Suppressor macrophage treated with lipopolysaccharide for 1 hour (primary cell): ENCODE results near the gene ADAMTS16.

Experiments used
- DNase-seq, 3 donors: peaks; one replicate each; pipeline ENCODE4 v3.0.0-alpha.2; 2020 to 2022

The ADAMTS16 gene

GRCh38 chr5:5318426-5319190, 178.5 kb downstream of the ADAMTS16 start:
- DNase-seq: no peak

GRCh38 chr5:5320062-5320805, 180.1 kb downstream of the ADAMTS16 start:
- DNase-seq: no peak

- DNase-seq: no peak
Observed at GRCh38 chr5:5321137-5321536, 181.0 kb downstream of the ADAMTS16 start.

GRCh38 chr5:5323551-5323950, 183.4 kb downstream of the ADAMTS16 start:
- DNase-seq: no peak

GRCh38 chr5:5326115-5326758, 186.1 kb downstream of the ADAMTS16 start:
- no peak for DNase-seq

- DNase-seq: no peak
Observed at GRCh38 chr5:5327126-5327525, 187.0 kb downstream of the ADAMTS16 start.

- DNase-seq: no peak
Observed at GRCh38 chr5:5330728-5331452, 190.8 kb downstream of the ADAMTS16 start.

GRCh38 chr5:5331848-5332247, 191.7 kb downstream of the ADAMTS16 start:
- no peak for DNase-seq

GRCh38 chr5:5332287-5332686, 192.2 kb downstream of the ADAMTS16 start:
- DNase-seq: no peak

GRCh38 chr5:5335107-5335506, 195.0 kb downstream of the ADAMTS16 start:
- no peak for DNase-seq

- DNase-seq: no peak
Observed at GRCh38 chr5:5335700-5336264, 195.7 kb downstream of the ADAMTS16 start.

GRCh38 chr5:5339257-5339656, 199.1 kb downstream of the ADAMTS16 start:
- DNase-seq: no peak

- DNase-seq: no peak
Observed at GRCh38 chr5:5340206-5340729, 200.1 kb downstream of the ADAMTS16 start.

- no peak for DNase-seq
Observed at GRCh38 chr5:5341531-5342292, 201.6 kb downstream of the ADAMTS16 start.

GRCh38 chr5:5342784-5343183, 202.7 kb downstream of the ADAMTS16 start:
- DNase-seq: no peak

- no peak for DNase-seq
Observed at GRCh38 chr5:5343568-5343967, 203.4 kb downstream of the ADAMTS16 start.

GRCh38 chr5:5344051-5344571, 204.0 kb downstream of the ADAMTS16 start:
- no peak for DNase-seq

GRCh38 chr5:5344606-5345005, 204.5 kb downstream of the ADAMTS16 start:
- DNase-seq: no peak

- DNase-seq: no peak
Observed at GRCh38 chr5:5347442-5347841, 207.3 kb downstream of the ADAMTS16 start.

GRCh38 chr5:5348135-5348534, 208.0 kb downstream of the ADAMTS16 start:
- DNase-seq: no peak

- DNase-seq: no peak
Observed at GRCh38 chr5:5348576-5348975, 208.4 kb downstream of the ADAMTS16 start.
